ENCODE results near the gene PPP1R27.

GRCh38 chr17:81802856-81803643 lies 31.8 kb downstream of the PPP1R27 start:
- TF ChIP-seq GATA1 (IDR thresholded peaks at IDR 0.05; ENCODE audit: low read depth, low read length) (no peak), POLR2A (IDR thresholded peaks at IDR 0.05; ENCODE audit: low read length) (no peak)
